Cardiac muscle cell (in vitro differentiated cells and primary cell): ENCODE results near the gene RNASEH2C. TPM values are rescaled to one million over a fixed set of nuclear protein-coding genes. Genes with fewer than 3 reads are reported as not detected.

Source experiments
- DNase-seq, 2 donors: peaks; one replicate each; pipeline versions ENCODE4 v3.0.0 to v3.0.0-alpha.2; 2010 to 2017; ENCODE audit warnings: low read depth in 1 of 2, low spot score in 1 of 2
- H3K27ac ChIP-seq: fragments of 200-600 bp; sonication (generic); 2 replicates; pipeline ENCODE4 v1.5.1; 2016
- H3K27me3 ChIP-seq: fragments of 200-600 bp; sonication (generic); 2 replicates; pipeline ENCODE4 v1.6.0; 2016; ENCODE audit warnings: control low read depth
- H3K36me3 ChIP-seq: fragments of 200-600 bp; sonication (generic); 2 replicates; pipeline ENCODE4 v1.5.1; 2016; ENCODE audit warnings: control low read depth
- H3K4me1 ChIP-seq: fragments of 200-600 bp; sonication (generic); 2 replicates; pipeline ENCODE4 v1.8.1; 2017; ENCODE audit warnings: low read depth, mild to moderate bottlenecking, mixed run types
- H3K4me3 ChIP-seq: fragments of 200-600 bp; sonication (generic); 2 replicates; pipeline ENCODE4 v1.5.1; 2016; ENCODE audit warnings: mild to moderate bottlenecking
- H3K9me3 ChIP-seq: fragments of 200-600 bp; sonication (generic); 2 replicates; pipeline ENCODE4 v1.5.1; 2017; ENCODE audit warnings: low read depth, mild to moderate bottlenecking, control low read depth
- CTCF ChIP-seq: IDR thresholded peaks from 2 replicates; pipeline ENCODE4 v1.5.1; 2012; ENCODE audit warnings: low read depth, mild to moderate bottlenecking, low read length
- polyA plus RNA-seq: library from polyadenylated mRNA; unstranded; fragments of >200 nt; fragmentation: Nextera tagmentation; extraction: Ambion mirVana; gene quantifications from 2 replicates; pipeline ENCODE4 v1.2.1, GENCODE V29; 2016
- total RNA-seq: library from RNA; depleted of rRNA; stranded (reverse); fragments of >200 nt; gene quantifications from 2 replicates; pipeline ENCODE4 v1.2.3, GENCODE V29; 2016

Gene RNASEH2C
- total and polyA plus RNA-seq, 2 experiments from 2014 or later = 84.4 to 108 TPM

GRCh38 chr11:65716774-65717405 is 3.7 kb downstream of the RNASEH2C start:
- Histone ChIP-seq H3K9me3 (no peaks in the 10 kb centered on the region), H3K27ac (no peak overlapping the region), H3K36me3 (peaks cover 32% of the 10 kb centered on the region), H3K4me1 (peaks cover 4% of the 10 kb centered on the region), H3K27me3 (no peaks in the 10 kb centered on the region), H3K4me3 (no peak overlapping the region)
- no peak for DNase-seq
- no peak for TF ChIP-seq CTCF

- DNase-seq = no peak
- H3K27me3 ChIP-seq = no peaks in the 10 kb centered on the region
- no peak overlapping the region for H3K4me3 ChIP-seq
- peaks cover 4% of the 10 kb centered on the region for H3K4me1 ChIP-seq
- no peaks in the 10 kb centered on the region for H3K9me3 ChIP-seq
- TF ChIP-seq CTCF = no peak
- H3K27ac ChIP-seq = no peak overlapping the region
- peaks cover 32% of the 10 kb centered on the region for H3K36me3 ChIP-seq
These were observed 4.3 kb downstream of the RNASEH2C start for GRCh38 chr11:65716302-65716701.

- Histone ChIP-seq H3K9me3 (no peaks in the 10 kb centered on the region), H3K4me3 (no peak overlapping the region), H3K36me3 (peaks cover 32% of the 10 kb centered on the region), H3K4me1 (peaks cover 2% of the 10 kb centered on the region), H3K27me3 (no peaks in the 10 kb centered on the region), H3K27ac (no peak overlapping the region)
- no peak for DNase-seq
- TF ChIP-seq CTCF = no peak
These were observed 6.2 kb downstream of the RNASEH2C start for GRCh38 chr11:65714433-65714832.

GRCh38 chr11:65713212-65713969 is 7.2 kb downstream of the RNASEH2C start:
- peaks cover 29% of the 10 kb centered on the region for H3K36me3 ChIP-seq
- no peak for DNase-seq
- no peak overlapping the region for H3K27ac ChIP-seq
- H3K4me1 ChIP-seq = no peaks in the 10 kb centered on the region
- no peaks in the 10 kb centered on the region for H3K27me3 ChIP-seq
- TF ChIP-seq CTCF = no peak
- H3K4me3 ChIP-seq = no peak overlapping the region
- no peaks in the 10 kb centered on the region for H3K9me3 ChIP-seq

- Histone ChIP-seq H3K27ac (peak overlapping the region; percentile 99), H3K36me3 (peaks cover 28% of the 10 kb centered on the region), H3K4me1 (no peaks in the 10 kb centered on the region), H3K4me3 (peak overlapping the region; percentile 54), H3K9me3 (no peaks in the 10 kb centered on the region), H3K27me3 (no peaks in the 10 kb centered on the region)
- no peak for DNase-seq
- TF ChIP-seq CTCF = no peak
These were observed 7.9 kb downstream of the RNASEH2C start for GRCh38 chr11:65712633-65713076.
